Measurements from ENCODE around the gene IFI27L2.

GRCh38 chr14:94128216-94128839, 1.1 kb downstream of the IFI27L2 start:
- no peak for TF ChIP-seq CTCF (IDR thresholded peaks at IDR 0.05)
- TF ChIP-seq ZFX (IDR thresholded peaks at IDR 0.05; ENCODE audit: borderline replicate concordance), result no peak

Data from 22Rv1 (cell line).